Glomerular visceral epithelial cell (primary cell): Measurements from ENCODE around the gene EPDR1.
A peak's percentile ranks its signal among the peaks of the same experiment; 100 is the strongest.

Source experiments
- DNase-seq: peaks from one replicate; pipeline ENCODE4 v3.0.0-alpha.2; 2016; ENCODE audit errors: extremely low spot score

The EPDR1 gene

GRCh38 chr7:37977243-37977642 is 56.8 kb downstream of the EPDR1 start:
- no peak for DNase-seq

- no peak for DNase-seq
These were observed 61.2 kb downstream of the EPDR1 start for GRCh38 chr7:37981664-37982063.

- DNase-seq: peak; percentile 2
These were observed 62.0 kb downstream of the EPDR1 start for GRCh38 chr7:37982423-37982822.

- no peak for DNase-seq
These were observed 64.4 kb downstream of the EPDR1 start for GRCh38 chr7:37984750-37985390.

- DNase-seq: peak; percentile 16
These were observed 66.5 kb downstream of the EPDR1 start for GRCh38 chr7:37986908-37987330.

- DNase-seq: peak; percentile 17
These were observed 67.3 kb downstream of the EPDR1 start for GRCh38 chr7:37987732-37988131.

DNA sequence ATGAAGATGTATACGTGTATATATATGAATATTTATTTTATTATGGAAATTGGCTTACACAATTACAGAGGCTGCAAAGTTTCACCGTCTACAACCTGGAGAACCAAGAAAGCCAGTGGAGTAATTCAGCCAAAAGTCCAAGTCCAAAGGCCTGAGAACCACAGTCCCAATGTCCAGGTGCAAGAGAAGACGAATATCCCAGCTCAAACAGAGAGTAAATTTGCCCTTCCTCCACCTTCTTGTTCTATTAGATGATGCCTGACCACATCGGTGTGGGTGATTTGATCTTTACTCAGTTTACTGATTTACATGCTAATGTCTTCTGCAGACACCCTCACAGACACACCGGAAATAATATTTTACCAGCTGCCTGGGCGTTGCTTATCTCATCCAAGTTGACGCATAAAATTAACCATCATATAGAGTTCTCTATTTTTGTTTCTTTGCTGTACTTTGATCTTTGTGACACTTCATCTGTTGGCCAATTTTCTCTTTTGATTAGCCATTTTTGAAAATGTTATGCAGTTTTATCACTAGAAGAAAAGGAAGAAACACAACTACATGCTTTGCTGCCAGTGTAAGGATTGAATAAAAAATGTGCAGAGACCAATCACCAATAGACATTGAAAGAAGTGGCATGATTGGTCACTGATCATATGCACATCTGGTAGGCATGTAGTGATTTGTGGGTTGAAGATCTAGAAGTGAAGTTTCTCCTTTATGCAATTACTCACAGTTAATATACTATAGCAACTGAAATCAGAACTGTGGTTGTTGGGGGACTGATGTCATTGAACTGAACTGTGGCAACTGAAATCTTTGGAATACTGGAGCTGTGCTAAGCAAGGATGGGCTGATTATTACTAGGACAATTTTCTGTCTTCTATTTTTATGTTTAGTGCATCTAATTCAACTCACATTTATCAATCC is 68.5 kb downstream of the EPDR1 start:
- DNase-seq: no peak

DNA sequence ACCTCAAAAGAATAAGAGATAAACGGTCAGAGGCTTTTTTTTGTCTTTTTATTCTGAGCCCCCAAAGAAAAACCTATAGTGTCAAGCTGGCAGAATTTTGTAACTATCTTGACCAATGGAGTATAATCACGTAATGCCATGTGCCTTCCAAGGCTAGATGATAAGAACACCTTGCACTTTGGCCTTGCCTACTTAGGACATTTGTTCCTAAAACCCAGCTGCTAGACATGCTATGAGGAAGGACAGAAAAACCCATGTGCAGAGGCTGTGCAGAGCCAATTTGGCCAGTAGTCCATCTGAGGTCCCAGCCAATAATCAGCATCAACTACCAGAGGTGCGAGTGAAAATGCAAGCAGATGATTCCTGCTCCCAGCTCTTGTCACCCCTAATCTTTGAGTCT is 69.9 kb downstream of the EPDR1 start:
- no peak for DNase-seq

DNA sequence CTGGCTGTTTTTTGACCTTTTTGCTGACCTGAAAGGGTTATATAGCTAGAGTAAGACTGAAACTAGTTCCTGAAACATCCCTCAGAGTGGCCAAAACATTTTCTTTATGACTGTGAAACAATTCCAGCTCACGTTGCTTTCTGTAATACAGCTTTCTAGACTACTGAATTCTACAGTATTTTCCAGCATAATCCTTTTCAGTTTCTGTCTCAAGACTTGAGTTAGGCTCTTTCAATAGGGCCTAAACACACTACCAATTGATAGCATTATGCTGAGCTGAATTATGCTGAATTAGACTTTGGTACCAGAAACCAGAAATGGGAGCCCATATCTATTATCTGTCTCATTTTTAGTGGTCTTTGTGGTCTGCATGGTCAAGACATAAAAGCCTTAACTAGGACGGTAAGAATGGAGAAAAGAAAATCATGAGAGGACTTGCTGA is 72.6 kb downstream of the EPDR1 start:
- no peak for DNase-seq

GRCh38 chr7:37999673-38000072 is 79.2 kb downstream of the EPDR1 start:
- no peak for DNase-seq

DNA sequence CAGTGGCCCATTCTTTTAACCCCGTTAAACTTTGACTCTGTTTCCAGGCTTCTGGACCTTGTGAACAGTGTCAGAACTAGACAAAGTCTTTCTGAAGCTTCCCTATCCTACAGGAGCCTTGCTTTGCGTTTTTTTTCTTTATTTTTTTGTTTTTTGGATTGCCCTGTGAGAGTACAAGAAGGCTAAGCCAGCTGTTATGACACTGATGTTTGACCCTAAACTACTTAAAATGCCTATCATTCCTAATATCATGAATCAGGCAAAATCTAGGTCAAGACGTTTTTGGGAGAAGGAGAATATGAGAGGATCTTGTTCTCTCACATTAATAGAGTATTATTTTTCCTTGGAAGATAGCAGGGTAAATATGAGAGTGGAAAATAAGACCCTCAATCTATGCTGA is 79.8 kb downstream of the EPDR1 start:
- DNase-seq: no peak
